Heart left ventricle (tissue), 13 donors: ENCODE results near the gene CDC42.

Experiments
- CTCF ChIP-seq, 12 donors: fragments of 200-600 bp; sonication (generic) in 4 of 12; IDR thresholded peaks; one replicate each; pipeline versions ENCODE4 v1.5.0 to v1.8.0; 2018 to 2022; ENCODE audit warnings: antibody characterized with exemption in 12 of 12, mild to moderate bottlenecking in 5 of 12
- POLR2A ChIP-seq, 2 donors: fragments of 450-650 bp; IDR thresholded peaks; one replicate each; pipeline ENCODE4 v1.6.1; 2017; ENCODE audit warnings: antibody characterized with exemption in 2 of 2, mild to moderate bottlenecking in 2 of 2, moderate library complexity in 2 of 2
- donor health status: ischemic (EF 13 %, LVEDD 7.1; RV severe dilation, severe dysfunction).
- donor health status: DM: no; HTN: yes; CAD: no.
- donor health status: DM: no; HTN: no; CAD: no.
- donor health status: ischemic (EF 25% LVEDD 6.9; RV normal size, moderate dysfunction).
- donor health status: ischemic (EF 25% LVEDD 5.7; RV mildly dilated, moderate dysfunction).
- donor health status: ischemic (EF 35%, LVEDD 5.7; RV mildly dilated, moderate dysfunction).
- donor health status: nonischemic (EF 11% LVEDD 7.7; RV severe dilation, severe dysfunction).
- donor health status: DM: yes; HTN: yes; CAD: no.
- donor health status: PGD.
- donor health status: ischemic (EF 29% LVEDD 5.4; RV normal size, mild dysfunction).
- donor health status: nonischemic (EF 23%, LVEDD 6.1; RV moderate dilation, normal function).

- no peak for TF ChIP-seq CTCF (IDR thresholded peaks at IDR 0.05)
- no peak for TF ChIP-seq POLR2A (IDR thresholded peaks at IDR 0.05)
These were observed 25.6 kb upstream of the CDC42 start for GRCh38 chr1:22026924-22027289.
